MM.1S (cell line): ENCODE measurements around the gene TSPAN3.

Experiments
- CTCF ChIP-seq: fragments of 300-600 bp; sonication (generic); IDR thresholded peaks from 2 replicates; pipeline ENCODE4 v1.5.1; 2016; ENCODE audit warnings: antibody characterized with exemption, low read length, mixed read lengths
- EZH2 ChIP-seq: fragments of 300-600 bp; sonication (generic); optimal IDR thresholded peaks from 2 replicates; pipeline ENCODE3; 2017; ENCODE audit warnings: low read depth, mild to moderate bottlenecking, antibody characterized with exemption, low read length, mixed read lengths

- TF ChIP-seq CTCF = no peak
- TF ChIP-seq EZH2 = no peak
Observed at GRCh38 chr15:77039848-77040247, 31.1 kb downstream of the TSPAN3 start.
